ENCODE measurements around the gene UBASH3A. TPM values are rescaled to one million over a fixed set of nuclear protein-coding genes. Genes with fewer than 3 reads are reported as not detected.

Gene UBASH3A
- total and polyA plus RNA-seq, 2 donors (not counting 1 experiment from before 2014, with no cell fraction given), result 0.12 to 0.33 TPM

DNA sequence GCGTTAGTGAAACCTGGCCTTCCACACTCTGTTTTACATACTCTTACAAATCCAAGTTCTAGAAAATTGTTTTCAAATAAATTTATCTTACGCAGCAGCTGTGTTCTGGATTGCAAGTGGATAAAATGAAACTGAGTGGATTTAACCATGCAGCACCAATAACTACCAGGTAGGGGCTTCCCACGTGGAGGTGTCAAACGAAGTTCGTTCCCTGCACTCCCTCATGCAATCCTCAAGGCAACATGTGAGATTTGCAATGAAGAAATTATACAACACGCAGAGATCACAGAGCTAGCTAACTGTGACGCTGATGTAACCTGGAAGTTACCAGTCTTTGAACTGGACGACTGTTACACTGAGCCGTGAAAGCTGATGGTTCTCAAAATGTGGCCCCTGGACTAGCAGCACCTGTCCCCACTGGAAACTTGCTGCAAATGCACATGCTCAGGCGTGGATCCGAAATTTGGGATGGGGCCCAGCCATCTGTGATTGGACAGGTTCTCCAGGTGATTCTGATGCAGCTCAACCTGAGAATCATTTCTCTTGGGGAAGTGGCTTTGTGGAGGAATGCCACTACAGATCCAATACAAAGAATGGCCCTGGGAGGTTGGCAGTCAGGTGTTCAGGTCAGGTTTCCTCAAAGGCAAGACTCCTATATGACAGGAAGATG, 56.0 kb downstream of the UBASH3A start:
- ATAC-seq (ENCODE audit: low read depth) (no peak), DNase-seq (no peak)
- Histone ChIP-seq H4K20me1 (ENCODE audit: control insufficient read depth, insufficient read depth, low read length, poor library complexity, severe bottlenecking) (no peaks in the 10 kb centered on the region), H2AFZ (ENCODE audit: insufficient read depth, low read depth, low read length, poor library complexity, severe bottlenecking) (no peak overlapping the region), H3K9ac (ENCODE audit: low read length) (peak overlapping the region; percentile 54), H3K36me3 (replicated peaks in 1 of 2; ENCODE audit: control extremely low read depth in 1 of 2, control insufficient read depth in 1 of 2, extremely low read depth in 1 of 2, insufficient read depth in 2 of 2, low read length in 1 of 2) (no peaks in the 10 kb centered on the region), H3K4me3 (ENCODE audit: control extremely low read depth in 1 of 5, extremely low read depth in 1 of 5, insufficient read depth in 1 of 5, low read depth in 2 of 5, low read length in 4 of 5) (no peak overlapping the region), H3K9me3 (ENCODE audit: control extremely low read depth in 1 of 3, control insufficient read depth in 2 of 3, insufficient read depth in 1 of 3, low read length in 2 of 3) (peaks cover 0 to 5% (median 0%) of the 10 kb centered on the region in 3 donors), H3K27me3 (replicated peaks in 1 of 4; ENCODE audit: control extremely low read depth in 1 of 4, control insufficient read depth in 3 of 4, insufficient read depth in 4 of 4, low read length in 3 of 4) (no peaks in the 10 kb centered on the region), H3K4me2 (replicated peaks; ENCODE audit: low read depth, low read length, poor library complexity, severe bottlenecking) (peak overlapping the region; percentile 81), H3K79me2 (ENCODE audit: control insufficient read depth, insufficient read depth, low read length) (no peaks in the 10 kb centered on the region), H3K27ac (ENCODE audit: low read length in 2 of 2) (peak overlapping the region in 1 of 2 donors; percentile 93), H3K4me1 (ENCODE audit: control insufficient read depth in 2 of 2, insufficient read depth in 2 of 2, low read length in 2 of 2) (peaks cover 51% of the 10 kb centered on the region in 2 donors)
- WGBS (ENCODE audit: insufficient coverage), result 79% methylated on average over 8 of the region's 11 CpGs
- TF ChIP-seq, protein P1, sequence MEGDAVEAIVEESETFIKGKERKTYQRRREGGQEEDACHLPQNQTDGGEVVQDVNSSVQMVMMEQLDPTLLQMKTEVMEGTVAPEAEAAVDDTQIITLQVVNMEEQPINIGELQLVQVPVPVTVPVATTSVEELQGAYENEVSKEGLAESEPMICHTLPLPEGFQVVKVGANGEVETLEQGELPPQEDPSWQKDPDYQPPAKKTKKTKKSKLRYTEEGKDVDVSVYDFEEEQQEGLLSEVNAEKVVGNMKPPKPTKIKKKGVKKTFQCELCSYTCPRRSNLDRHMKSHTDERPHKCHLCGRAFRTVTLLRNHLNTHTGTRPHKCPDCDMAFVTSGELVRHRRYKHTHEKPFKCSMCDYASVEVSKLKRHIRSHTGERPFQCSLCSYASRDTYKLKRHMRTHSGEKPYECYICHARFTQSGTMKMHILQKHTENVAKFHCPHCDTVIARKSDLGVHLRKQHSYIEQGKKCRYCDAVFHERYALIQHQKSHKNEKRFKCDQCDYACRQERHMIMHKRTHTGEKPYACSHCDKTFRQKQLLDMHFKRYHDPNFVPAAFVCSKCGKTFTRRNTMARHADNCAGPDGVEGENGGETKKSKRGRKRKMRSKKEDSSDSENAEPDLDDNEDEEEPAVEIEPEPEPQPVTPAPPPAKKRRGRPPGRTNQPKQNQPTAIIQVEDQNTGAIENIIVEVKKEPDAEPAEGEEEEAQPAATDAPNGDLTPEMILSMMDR (IDR thresholded peaks at IDR 0.05), result no peak
- no peak for TF ChIP-seq EZH2 (IDR thresholded peaks at IDR 0.05; ENCODE audit: borderline replicate concordance, insufficient read depth, low read depth, low read length, poor library complexity, severe bottlenecking)
- ChIA-PET CTCF (interaction anchor here (1.0 to 1.4 kb wide), 2 partner anchors 77 to 123 kb away, joined by 3 to 6 read pairs; no protein-coding TSS in a partner anchor), POLR2A (interaction anchor here (0.6 kb wide), 1 partner anchor 311 kb away, joined by 3 read pairs; no protein-coding TSS in a partner anchor)
- Mint-ChIP-seq H3K4me3 (peak overlapping the region; percentile 88), H3K9me3 (ENCODE audit: insufficient read depth) (no peaks in the 10 kb centered on the region), H3K27me3 (no peaks in the 10 kb centered on the region), H3K4me1 (peaks cover 51% of the 10 kb centered on the region), H3K27ac (peak overlapping the region; percentile 99)
- intact Hi-C loops (cut with micrococcal nuclease), result loop anchor here (1.0 to 5.0 kb wide), 6 partner anchors 15 to 227 kb away; partner anchors contain the start of gene TMPRSS3

Data from B cell (primary cell).